HL-60 (cell line): ENCODE results near the gene LEMD2.

Source experiments
- DNase-seq, 2 experiments: peaks; one replicate each; pipeline ENCODE4 v3.0.0-alpha.2; 2010 to 2020; ENCODE audit warnings: low read depth in 1 of 2, low spot score in 1 of 2
- H3K27ac ChIP-seq: fragments of 250-450 bp; sonication (Bioruptor Pico); replicated peaks from 2 replicates; pipeline ENCODE4 v1.5.1; 2020; ENCODE audit warnings: mild to moderate bottlenecking, moderate library complexity
- H3K27me3 ChIP-seq: fragments of 250-450 bp; sonication (Bioruptor Pico); 2 replicates; pipeline ENCODE4 v1.5.1; 2021; ENCODE audit warnings: mild to moderate bottlenecking, moderate library complexity; ENCODE audit not compliant: insufficient read depth, poor library complexity, severe bottlenecking
- H3K4me3 ChIP-seq: replicated peaks from 2 replicates; pipeline ENCODE4 v1.5.1; 2011; ENCODE audit warnings: mild to moderate bottlenecking, control low read depth, low read length; ENCODE audit not compliant: insufficient read depth
- GABPA ChIP-seq: IDR thresholded peaks from 2 replicates; pipeline ENCODE4 v1.6.1; 2012; ENCODE audit warnings: low read depth
- POLR2AphosphoS5 ChIP-seq: IDR thresholded peaks from 2 replicates; pipeline ENCODE4 v1.6.1; 2012; ENCODE audit warnings: low read depth
- SPI1 ChIP-seq: IDR thresholded peaks from 2 replicates; pipeline ENCODE4 v1.6.1; 2012; ENCODE audit warnings: low read depth, mild to moderate bottlenecking, borderline replicate concordance
- TF ChIP-seq, protein P1 (sequence below): IDR thresholded peaks from 2 replicates; pipeline ENCODE4 v1.6.1; 2012; ENCODE audit warnings: low read depth; ENCODE audit not compliant: insufficient replicate concordance
- TF ChIP-seq, protein P2 (sequence below): IDR thresholded peaks from one replicate; pipeline ENCODE4 v1.5.1; 2011; ENCODE audit warnings: low read length, control low read depth, inconsistent platforms; ENCODE audit not compliant: insufficient read depth

The LEMD2 gene

DNA sequence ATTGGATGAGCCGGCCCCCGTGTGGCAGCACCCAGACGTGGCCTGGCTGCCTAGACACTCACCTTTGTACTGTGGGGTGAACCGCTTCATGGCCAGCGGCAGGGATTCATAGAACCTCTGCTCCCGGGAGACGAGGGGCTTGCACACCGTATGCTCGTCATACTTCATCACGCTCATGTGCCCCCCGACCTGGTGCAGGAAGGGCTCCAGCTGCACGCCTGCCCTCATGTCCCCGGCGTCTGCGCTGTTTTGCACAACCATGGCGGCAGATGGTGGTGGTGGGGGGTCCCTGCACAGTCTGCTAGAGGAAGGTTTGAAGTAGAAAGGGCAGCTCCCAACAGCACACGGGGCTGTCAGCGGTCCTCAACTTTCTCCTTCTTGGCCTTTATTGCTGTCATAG is 53.7 kb downstream of the LEMD2 start:
- no peaks in the 10 kb centered on the region for H3K27me3 ChIP-seq
- H3K4me3 ChIP-seq, result no peak overlapping the region
- TF ChIP-seq GABPA (no peak), POLR2AphosphoS5 (no peak), SPI1 (no peak)
- TF ChIP-seq, protein P1, sequence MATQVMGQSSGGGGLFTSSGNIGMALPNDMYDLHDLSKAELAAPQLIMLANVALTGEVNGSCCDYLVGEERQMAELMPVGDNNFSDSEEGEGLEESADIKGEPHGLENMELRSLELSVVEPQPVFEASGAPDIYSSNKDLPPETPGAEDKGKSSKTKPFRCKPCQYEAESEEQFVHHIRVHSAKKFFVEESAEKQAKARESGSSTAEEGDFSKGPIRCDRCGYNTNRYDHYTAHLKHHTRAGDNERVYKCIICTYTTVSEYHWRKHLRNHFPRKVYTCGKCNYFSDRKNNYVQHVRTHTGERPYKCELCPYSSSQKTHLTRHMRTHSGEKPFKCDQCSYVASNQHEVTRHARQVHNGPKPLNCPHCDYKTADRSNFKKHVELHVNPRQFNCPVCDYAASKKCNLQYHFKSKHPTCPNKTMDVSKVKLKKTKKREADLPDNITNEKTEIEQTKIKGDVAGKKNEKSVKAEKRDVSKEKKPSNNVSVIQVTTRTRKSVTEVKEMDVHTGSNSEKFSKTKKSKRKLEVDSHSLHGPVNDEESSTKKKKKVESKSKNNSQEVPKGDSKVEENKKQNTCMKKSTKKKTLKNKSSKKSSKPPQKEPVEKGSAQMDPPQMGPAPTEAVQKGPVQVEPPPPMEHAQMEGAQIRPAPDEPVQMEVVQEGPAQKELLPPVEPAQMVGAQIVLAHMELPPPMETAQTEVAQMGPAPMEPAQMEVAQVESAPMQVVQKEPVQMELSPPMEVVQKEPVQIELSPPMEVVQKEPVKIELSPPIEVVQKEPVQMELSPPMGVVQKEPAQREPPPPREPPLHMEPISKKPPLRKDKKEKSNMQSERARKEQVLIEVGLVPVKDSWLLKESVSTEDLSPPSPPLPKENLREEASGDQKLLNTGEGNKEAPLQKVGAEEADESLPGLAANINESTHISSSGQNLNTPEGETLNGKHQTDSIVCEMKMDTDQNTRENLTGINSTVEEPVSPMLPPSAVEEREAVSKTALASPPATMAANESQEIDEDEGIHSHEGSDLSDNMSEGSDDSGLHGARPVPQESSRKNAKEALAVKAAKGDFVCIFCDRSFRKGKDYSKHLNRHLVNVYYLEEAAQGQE, result no peak
- TF ChIP-seq, protein P2, sequence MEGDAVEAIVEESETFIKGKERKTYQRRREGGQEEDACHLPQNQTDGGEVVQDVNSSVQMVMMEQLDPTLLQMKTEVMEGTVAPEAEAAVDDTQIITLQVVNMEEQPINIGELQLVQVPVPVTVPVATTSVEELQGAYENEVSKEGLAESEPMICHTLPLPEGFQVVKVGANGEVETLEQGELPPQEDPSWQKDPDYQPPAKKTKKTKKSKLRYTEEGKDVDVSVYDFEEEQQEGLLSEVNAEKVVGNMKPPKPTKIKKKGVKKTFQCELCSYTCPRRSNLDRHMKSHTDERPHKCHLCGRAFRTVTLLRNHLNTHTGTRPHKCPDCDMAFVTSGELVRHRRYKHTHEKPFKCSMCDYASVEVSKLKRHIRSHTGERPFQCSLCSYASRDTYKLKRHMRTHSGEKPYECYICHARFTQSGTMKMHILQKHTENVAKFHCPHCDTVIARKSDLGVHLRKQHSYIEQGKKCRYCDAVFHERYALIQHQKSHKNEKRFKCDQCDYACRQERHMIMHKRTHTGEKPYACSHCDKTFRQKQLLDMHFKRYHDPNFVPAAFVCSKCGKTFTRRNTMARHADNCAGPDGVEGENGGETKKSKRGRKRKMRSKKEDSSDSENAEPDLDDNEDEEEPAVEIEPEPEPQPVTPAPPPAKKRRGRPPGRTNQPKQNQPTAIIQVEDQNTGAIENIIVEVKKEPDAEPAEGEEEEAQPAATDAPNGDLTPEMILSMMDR, result no peak
- no peak overlapping the region for H3K27ac ChIP-seq
- no peak for DNase-seq

DNA sequence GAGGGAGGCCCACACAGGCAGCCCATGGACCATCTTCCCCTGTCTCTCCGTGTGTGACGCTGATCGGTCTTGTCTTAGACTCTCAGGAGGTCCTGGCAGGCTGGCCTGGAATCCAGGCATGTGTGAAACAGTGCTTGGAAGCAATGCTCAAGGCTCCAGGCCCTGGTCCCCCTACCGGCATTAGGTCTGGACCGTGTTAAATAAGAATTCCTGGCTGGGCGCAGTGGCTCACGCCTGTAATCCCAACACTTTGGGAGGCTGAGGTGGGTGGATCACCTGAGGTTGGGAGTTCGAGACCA is 55.3 kb downstream of the LEMD2 start:
- TF ChIP-seq GABPA (no peak), SPI1 (no peak), POLR2AphosphoS5 (no peak)
- TF ChIP-seq, protein P2, result no peak
- TF ChIP-seq, protein P1, result no peak
- Histone ChIP-seq H3K27me3 (no peaks in the 10 kb centered on the region), H3K27ac (no peak overlapping the region), H3K4me3 (no peak overlapping the region)
- DNase-seq, result no peak

DNA sequence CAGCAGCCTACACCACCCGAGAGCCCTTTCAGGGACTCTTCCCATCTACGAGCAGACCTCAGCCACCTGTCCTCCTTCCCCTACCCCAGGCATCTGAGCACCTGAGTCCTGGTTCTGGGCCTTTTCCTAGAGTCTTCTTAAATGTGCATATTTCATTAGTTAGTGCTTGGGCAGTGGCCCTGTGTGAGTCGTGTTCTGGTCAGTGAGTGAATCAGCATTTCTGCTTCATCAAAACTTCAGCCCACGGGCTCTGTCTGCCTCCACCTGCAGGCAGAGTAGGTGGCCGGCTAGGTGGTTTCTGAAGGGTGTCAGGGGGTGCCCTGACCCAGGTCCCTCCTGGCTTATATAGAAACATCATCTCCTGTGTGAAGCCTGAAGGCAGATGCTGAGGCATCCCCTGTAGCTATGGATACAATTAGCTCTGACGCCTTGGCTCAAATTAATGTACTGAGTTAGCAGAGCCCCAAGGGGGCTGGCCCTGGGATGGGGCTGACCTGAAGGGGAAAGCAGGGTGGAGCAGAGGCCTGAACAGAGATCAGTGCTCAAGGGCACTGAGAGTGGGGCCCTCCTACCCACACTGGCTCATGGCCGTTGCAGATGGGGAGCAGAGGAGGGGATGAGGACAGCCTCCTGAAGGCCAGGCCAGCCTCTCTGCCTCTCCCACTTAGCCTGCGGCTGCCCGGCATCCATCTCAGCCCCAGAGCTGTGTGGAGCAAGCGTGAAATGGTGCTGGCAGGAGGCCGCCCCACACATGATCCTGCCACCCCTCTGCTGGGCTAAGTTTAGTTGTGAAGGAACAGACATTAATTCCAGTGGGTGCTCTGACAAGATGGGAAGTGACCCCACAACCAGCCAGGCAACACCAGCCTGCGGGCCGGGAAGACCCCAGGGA is 55.9 kb downstream of the LEMD2 start:
- no peak for DNase-seq
- no peaks in the 10 kb centered on the region for H3K27me3 ChIP-seq
- TF ChIP-seq, protein P1, result no peak
- no peak for TF ChIP-seq SPI1
- TF ChIP-seq, protein P2, result no peak
- no peak for TF ChIP-seq POLR2AphosphoS5
- TF ChIP-seq GABPA, result no peak
- H3K4me3 ChIP-seq, result no peak overlapping the region
- H3K27ac ChIP-seq, result no peak overlapping the region
